ENCODE data around the gene CCL1. TPM values are rescaled to one million over a fixed set of nuclear protein-coding genes. Genes with fewer than 3 reads are reported as not detected.

Gene CCL1
- total RNA-seq, 1 donor from 2014 or later, result not detected

GRCh38 chr17:34314279-34314678, 48.8 kb downstream of the CCL1 start:
- no peak for DNase-seq (ENCODE audit: low spot score)
- intact Hi-C loops (cut with DNase I), result no loop called here

GRCh38 chr17:34313164-34313563, 49.9 kb downstream of the CCL1 start:
- intact Hi-C loops (cut with DNase I), result no loop called here
- DNase-seq (ENCODE audit: low spot score), result no peak

- DNase-seq (ENCODE audit: low spot score), result no peak
- intact Hi-C loops (cut with DNase I), result no loop called here
Measured at GRCh38 chr17:34312080-34312479, 51.0 kb downstream of the CCL1 start.

GRCh38 chr17:34311291-34311690, 51.7 kb downstream of the CCL1 start:
- DNase-seq (ENCODE audit: low spot score), result no peak
- intact Hi-C loops (cut with DNase I), result no loop called here

Other genes with a start within 250 kb of the CCL1 start
- gene CCL2, start 107.9 kb downstream of the CCL1 start, total RNA-seq, result 42.3 TPM
- not detected for gene CCL7, start 93.0 kb downstream of the CCL1 start, total RNA-seq
- 3.2 TPM for gene CCL11, start 77.5 kb downstream of the CCL1 start, total RNA-seq
- 1.9 TPM for gene CCL8, start 43.8 kb downstream of the CCL1 start, total RNA-seq
- gene CCL13, start 6.8 kb downstream of the CCL1 start, total RNA-seq, result 0.97 TPM
- 0.43 TPM for gene TMEM132E, start 216.3 kb upstream of the CCL1 start, total RNA-seq